H9 (cell line): Measurements from ENCODE around the gene SNX21. TPM values are rescaled to one million over a fixed set of nuclear protein-coding genes. Genes with fewer than 3 reads are reported as not detected.

ENCODE experiments used
- DNase-seq: peaks from one replicate; pipeline ENCODE4 v3.0.0-alpha.2; 2017
- H2AFZ ChIP-seq: one replicate; pipeline ENCODE4 v1.6.1; 2013; ENCODE audit warnings: mild to moderate bottlenecking, low read length, control low read depth, moderate library complexity
- H2AK5ac ChIP-seq: 2 replicates; pipeline ENCODE4 v1.6.1; 2013; ENCODE audit warnings: low read length, control low read depth, mixed read lengths; ENCODE audit not compliant: insufficient read length
- H2BK120ac ChIP-seq: one replicate; pipeline ENCODE4 v1.6.1; 2013; ENCODE audit warnings: low read depth, mild to moderate bottlenecking, low read length, control low read depth, inconsistent platforms; ENCODE audit not compliant: poor library complexity, severe bottlenecking
- H2BK12ac ChIP-seq: 2 replicates; pipeline ENCODE4 v1.6.1; 2013; ENCODE audit warnings: low read length, control low read depth, mixed read lengths, low read depth; ENCODE audit not compliant: insufficient read length
- H2BK15ac ChIP-seq: 2 replicates; pipeline ENCODE4 v1.6.1; 2013; ENCODE audit warnings: low read depth, low read length, control low read depth
- H2BK20ac ChIP-seq: one replicate; pipeline ENCODE4 v1.6.1; 2013; ENCODE audit warnings: low read depth, mild to moderate bottlenecking, low read length, control low read depth, inconsistent platforms; ENCODE audit not compliant: poor library complexity, severe bottlenecking
- H2BK5ac ChIP-seq: 2 replicates; pipeline ENCODE4 v1.6.1; 2013; ENCODE audit warnings: low read length, control low read depth, mixed read lengths; ENCODE audit not compliant: insufficient read length
- H3K14ac ChIP-seq: 2 replicates; pipeline ENCODE4 v1.6.1; 2013; ENCODE audit warnings: low read length, control low read depth; ENCODE audit not compliant: insufficient read depth
- H3K18ac ChIP-seq: 2 replicates; pipeline ENCODE4 v1.6.1; 2013; ENCODE audit warnings: low read depth, mild to moderate bottlenecking, mixed read lengths, low read length, control low read depth; ENCODE audit not compliant: insufficient read length
- H3K23ac ChIP-seq: 2 replicates; pipeline ENCODE4 v1.6.1; 2013; ENCODE audit warnings: low read length, control low read depth, mixed read lengths, low read depth; ENCODE audit not compliant: insufficient read length
- H3K23me2 ChIP-seq: 2 replicates; pipeline ENCODE4 v1.6.1; 2013; ENCODE audit warnings: low read depth, mild to moderate bottlenecking, mixed read lengths, low read length, control low read depth; ENCODE audit not compliant: insufficient read length, poor library complexity, severe bottlenecking
- H3K27ac ChIP-seq: 2 replicates; pipeline ENCODE4 v1.5.1; 2013; ENCODE audit warnings: low read length, control low read depth, mixed read lengths, low read depth; ENCODE audit not compliant: insufficient read length
- H3K27me3 ChIP-seq: 2 replicates; pipeline ENCODE4 v1.6.1; 2013; ENCODE audit warnings: low read length, control low read depth, inconsistent platforms; ENCODE audit not compliant: insufficient read depth
- H3K4ac ChIP-seq: 2 replicates; pipeline ENCODE4 v1.6.1; 2013; ENCODE audit warnings: low read depth, mild to moderate bottlenecking, control low read depth, inconsistent platforms, low read length, moderate library complexity
- H3K4me1 ChIP-seq: 2 replicates; pipeline ENCODE4 v1.6.1; 2013; ENCODE audit warnings: low read length, control low read depth, inconsistent platforms; ENCODE audit not compliant: insufficient read depth
- H3K4me2 ChIP-seq: 2 replicates; pipeline ENCODE4 v1.6.1; 2013; ENCODE audit warnings: low read length, control low read depth, mixed read lengths; ENCODE audit not compliant: insufficient read length, insufficient read depth
- H3K56ac ChIP-seq: 2 replicates; pipeline ENCODE4 v1.6.1; 2013; ENCODE audit warnings: low read depth, mild to moderate bottlenecking, mixed read lengths, low read length, control low read depth; ENCODE audit not compliant: insufficient read length
- H3K79me1 ChIP-seq: 2 replicates; pipeline ENCODE4 v1.6.1; 2013; ENCODE audit warnings: low read depth, mild to moderate bottlenecking, moderate library complexity, low read length, control low read depth, inconsistent platforms; ENCODE audit not compliant: insufficient read depth, poor library complexity, severe bottlenecking
- H3K79me2 ChIP-seq: 2 replicates; pipeline ENCODE4 v1.6.1; 2013; ENCODE audit warnings: low read length, control low read depth, inconsistent platforms; ENCODE audit not compliant: insufficient read depth
- H3K9ac ChIP-seq: 2 replicates; pipeline ENCODE4 v1.6.1; 2013; ENCODE audit warnings: low read length, control low read depth, mixed read lengths; ENCODE audit not compliant: insufficient read length; ENCODE audit errors: extremely low read depth
- H3K9me3 ChIP-seq: one replicate; pipeline ENCODE4 v1.6.1; 2013; ENCODE audit warnings: low read depth, low read length, inconsistent platforms; ENCODE audit not compliant: control insufficient read depth
- H3T11ph ChIP-seq: one replicate; pipeline ENCODE4 v1.6.1; 2013; ENCODE audit warnings: mild to moderate bottlenecking, low read length, control low read depth, inconsistent platforms
- H4K20me1 ChIP-seq: one replicate; pipeline ENCODE4 v1.6.1; 2013; ENCODE audit not compliant: control insufficient read depth, insufficient read length, insufficient read depth
- H4K5ac ChIP-seq: 2 replicates; pipeline ENCODE4 v1.6.1; 2013; ENCODE audit warnings: low read depth, mild to moderate bottlenecking, mixed read lengths, low read length, control low read depth; ENCODE audit not compliant: insufficient read length
- H4K8ac ChIP-seq: replicated peaks from 2 replicates; pipeline ENCODE4 v1.6.1; 2013; ENCODE audit warnings: low read length, control low read depth, mixed read lengths, low read depth; ENCODE audit not compliant: insufficient read length
- H4K91ac ChIP-seq: 2 replicates; pipeline ENCODE4 v1.6.1; 2013; ENCODE audit warnings: low read depth, mild to moderate bottlenecking, moderate library complexity, mixed read lengths, low read length, control low read depth; ENCODE audit not compliant: insufficient read length
- H3K27ac Mint-ChIP-seq, 3 experiments: 2 replicates in 2 of 3; 3 replicates in 1 of 3; pipeline ENCODE4 v1.8.0; 2020 to 2021; ENCODE audit warnings: mixed read lengths in 3 of 3, mild to moderate bottlenecking in 1 of 3, moderate library complexity in 1 of 3
- H3K27me3 Mint-ChIP-seq: 2 replicates; pipeline ENCODE4 v1.8.0; 2021; ENCODE audit warnings: low read depth, mild to moderate bottlenecking, moderate library complexity, mixed read lengths
- H3K36me3 Mint-ChIP-seq, 3 experiments: 2 replicates in 2 of 3; 3 replicates in 1 of 3; pipeline ENCODE4 v1.8.0; 2020 to 2021; ENCODE audit warnings: low read depth in 3 of 3, mixed read lengths in 3 of 3; ENCODE audit not compliant: insufficient read depth in 1 of 3
- H3K4me1 Mint-ChIP-seq, 2 experiments: 2 replicates each; pipeline ENCODE4 v1.8.0; 2020; ENCODE audit warnings: mixed read lengths in 2 of 2
- H3K4me3 Mint-ChIP-seq, 2 experiments: 2 replicates in 1 of 2; 3 replicates in 1 of 2; pipeline ENCODE4 v1.8.0; 2020 to 2021; ENCODE audit warnings: mild to moderate bottlenecking in 2 of 2, mixed read lengths in 2 of 2, moderate library complexity in 1 of 2
- H3K9me3 Mint-ChIP-seq, 2 experiments: 2 replicates in 1 of 2; 3 replicates in 1 of 2; pipeline ENCODE4 v1.8.0; 2020; ENCODE audit warnings: mild to moderate bottlenecking in 2 of 2, mixed read lengths in 2 of 2, moderate library complexity in 1 of 2
- CTCF ChIP-seq: fragments of 200-600 bp; sonication (generic); conservative IDR thresholded peaks from 3 replicates; pipeline ENCODE4 v1.8.0; 2021; ENCODE audit warnings: antibody characterized with exemption, mild to moderate bottlenecking
- WGBS: extraction: QIAGEN DNeasy Blood & Tissue Kit; methylation state at CpG from one replicate; pipeline ENCODE4 v1.1.7; 2013; ENCODE audit warnings: missing lambda C conversion rate, low lambda C conversion rate, mixed read lengths; ENCODE audit not compliant: insufficient read length; ENCODE audit errors: extremely low coverage; 5-methylcytosine and 5-hydroxymethylcytosine counted together
- total RNA-seq: library from RNA; stranded (reverse); gene quantifications from 2 replicates; pipeline ENCODE4 v1.2.1, GENCODE V29; 2021

The SNX21 gene
- total RNA-seq, 1 experiment from 2014 or later, result 20.5 TPM

DNA sequence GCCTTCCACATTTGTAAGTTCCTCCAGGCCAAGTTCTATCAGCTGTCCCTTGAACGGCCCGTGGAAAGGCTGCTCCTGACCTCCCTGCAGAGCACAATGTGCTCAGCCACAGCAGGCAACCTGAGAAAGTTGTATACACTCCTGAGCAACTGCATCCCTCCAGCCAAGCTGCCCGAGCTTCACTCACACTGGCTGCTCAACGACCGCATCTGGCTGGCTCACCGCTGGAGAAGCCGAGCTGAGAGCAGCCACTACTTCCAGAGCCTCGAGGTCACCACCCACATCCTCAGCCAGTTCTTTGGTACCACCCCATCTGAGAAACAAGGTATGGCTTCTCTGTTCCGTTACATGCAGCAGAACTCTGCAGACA is 49.5 kb downstream of the SNX21 start:
- no peaks in the 10 kb centered on the region for H3K9me3 ChIP-seq
- WGBS, result no CpG with 5 or more reads among the region's 9 CpGs
- H3K79me1 ChIP-seq, result no peaks in the 10 kb centered on the region
- H2BK12ac ChIP-seq, result no peak overlapping the region
- no peak for DNase-seq
- H4K5ac ChIP-seq, result no peak overlapping the region
- H4K91ac ChIP-seq, result no peak overlapping the region
- Mint-ChIP-seq H3K36me3 (peaks cover 19 to 32% (median 24%) of the 10 kb centered on the region in 3 experiments), H3K4me1 (peaks cover 5 to 9% of the 10 kb centered on the region in 2 experiments), H3K4me3 (peak overlapping the region; percentile 12 to 72; a peak in 2 of 5 replicates), H3K9me3 (no peaks in the 10 kb centered on the region; a peak in 1 of 5 replicates), H3K27me3 (no peaks in the 10 kb centered on the region), H3K27ac (no peak overlapping the region)
- H3K23ac ChIP-seq, result no peak overlapping the region
- H2AK5ac ChIP-seq, result no peak overlapping the region
- H3T11ph ChIP-seq, result no peak overlapping the region
- peaks cover 5% of the 10 kb centered on the region; the same call in 1 of the 2 replicates for H3K79me2 ChIP-seq
- H2BK20ac ChIP-seq, result no peak overlapping the region
- H4K20me1 ChIP-seq, result no peaks in the 10 kb centered on the region
- H3K27ac ChIP-seq, result no peak overlapping the region
- no peak overlapping the region for H3K18ac ChIP-seq
- H2BK5ac ChIP-seq, result no peak overlapping the region
- H3K4me1 ChIP-seq, result no peaks in the 10 kb centered on the region
- H3K56ac ChIP-seq, result no peak overlapping the region
- no peak overlapping the region for H2BK120ac ChIP-seq
- no peak overlapping the region for H3K4me2 ChIP-seq
- no peaks in the 10 kb centered on the region for H3K27me3 ChIP-seq
- TF ChIP-seq CTCF, result no peak
- no peak overlapping the region for H4K8ac ChIP-seq
- no peak overlapping the region for H2AFZ ChIP-seq
- peaks cover 5% of the 10 kb centered on the region for H3K23me2 ChIP-seq
- no peak overlapping the region for H3K9ac ChIP-seq
- H3K4ac ChIP-seq, result no peak overlapping the region
- no peak overlapping the region for H2BK15ac ChIP-seq
- no peak overlapping the region for H3K14ac ChIP-seq
